ENCODE results near the gene PIP4K2A. TPM values are rescaled to one million over a fixed set of nuclear protein-coding genes. Genes with fewer than 3 reads are reported as not detected.
A peak's percentile ranks its signal among the peaks of the same experiment; 100 is the strongest.

PIP4K2A gene
- total RNA-seq, 1 donor from 2014 or later = 22.4 TPM

DNA sequence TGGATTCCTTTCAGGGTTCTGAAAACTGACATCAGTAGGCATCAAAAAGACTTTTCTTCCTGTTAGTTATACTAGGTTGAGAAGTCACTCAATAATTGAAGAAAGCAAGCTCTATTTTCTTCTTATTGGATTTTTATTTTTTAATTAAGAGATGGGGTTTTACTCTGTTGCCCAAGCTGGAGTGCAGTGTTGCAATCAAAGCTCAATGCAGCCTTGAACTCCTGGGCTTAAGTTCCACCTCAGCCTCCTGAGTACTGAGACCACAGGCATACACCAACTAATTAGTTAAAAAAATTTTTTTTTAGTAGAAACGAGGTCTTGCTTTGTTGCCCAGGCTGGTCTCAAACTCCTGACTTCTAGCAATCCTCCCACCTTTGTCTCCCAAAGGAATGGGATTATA is 28.0 kb downstream of the PIP4K2A start:
- no peak overlapping the region for H3K4me3 Mint-ChIP-seq (ENCODE audit: low read depth)

DNA sequence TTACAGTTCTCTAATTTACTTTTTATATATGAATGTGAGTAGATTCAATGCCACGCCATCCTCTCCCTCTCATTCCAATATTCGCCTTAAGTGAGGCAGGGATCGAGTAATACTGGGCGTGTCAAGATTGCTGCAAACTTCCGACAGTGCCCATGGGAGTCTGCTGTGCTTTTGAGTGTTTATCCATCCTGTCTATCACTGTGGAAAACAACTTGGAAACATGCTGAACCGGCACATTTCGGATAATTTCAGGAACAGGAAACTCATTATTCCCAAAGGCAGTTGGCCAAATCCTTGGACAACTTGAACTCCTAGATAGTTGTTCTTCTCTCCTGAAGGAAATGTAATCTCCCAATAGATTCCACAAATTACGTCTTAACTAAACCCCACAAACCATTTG is 28.5 kb downstream of the PIP4K2A start:
- H3K4me1 Mint-ChIP-seq (ENCODE audit: low read depth) = peaks cover 36% of the 10 kb centered on the region
- no peak overlapping the region for H3K4me3 Mint-ChIP-seq (ENCODE audit: low read depth)
- no peak overlapping the region for H3K27ac Mint-ChIP-seq
- no peaks in the 10 kb centered on the region for H3K27me3 Mint-ChIP-seq
- TF ChIP-seq, protein P1, sequence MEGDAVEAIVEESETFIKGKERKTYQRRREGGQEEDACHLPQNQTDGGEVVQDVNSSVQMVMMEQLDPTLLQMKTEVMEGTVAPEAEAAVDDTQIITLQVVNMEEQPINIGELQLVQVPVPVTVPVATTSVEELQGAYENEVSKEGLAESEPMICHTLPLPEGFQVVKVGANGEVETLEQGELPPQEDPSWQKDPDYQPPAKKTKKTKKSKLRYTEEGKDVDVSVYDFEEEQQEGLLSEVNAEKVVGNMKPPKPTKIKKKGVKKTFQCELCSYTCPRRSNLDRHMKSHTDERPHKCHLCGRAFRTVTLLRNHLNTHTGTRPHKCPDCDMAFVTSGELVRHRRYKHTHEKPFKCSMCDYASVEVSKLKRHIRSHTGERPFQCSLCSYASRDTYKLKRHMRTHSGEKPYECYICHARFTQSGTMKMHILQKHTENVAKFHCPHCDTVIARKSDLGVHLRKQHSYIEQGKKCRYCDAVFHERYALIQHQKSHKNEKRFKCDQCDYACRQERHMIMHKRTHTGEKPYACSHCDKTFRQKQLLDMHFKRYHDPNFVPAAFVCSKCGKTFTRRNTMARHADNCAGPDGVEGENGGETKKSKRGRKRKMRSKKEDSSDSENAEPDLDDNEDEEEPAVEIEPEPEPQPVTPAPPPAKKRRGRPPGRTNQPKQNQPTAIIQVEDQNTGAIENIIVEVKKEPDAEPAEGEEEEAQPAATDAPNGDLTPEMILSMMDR (IDR thresholded peaks at IDR 0.05; ENCODE audit: unreplicated experiment) = no peak
- H3K36me3 Mint-ChIP-seq (ENCODE audit: insufficient read depth) = peaks cover 9% of the 10 kb centered on the region
- peaks cover 10% of the 10 kb centered on the region for H3K9me3 Mint-ChIP-seq (ENCODE audit: low read depth)
- DNase-seq (ENCODE audit: low spot score, unreplicated experiment) = no peak

More for the DNA sequence above, 28.0 kb downstream of the PIP4K2A start:
- no peak for DNase-seq (ENCODE audit: low spot score, unreplicated experiment)
- TF ChIP-seq, protein P1 (IDR thresholded peaks at IDR 0.05; ENCODE audit: unreplicated experiment) = no peak
- Mint-ChIP-seq H3K36me3 (ENCODE audit: insufficient read depth) (peaks cover 9% of the 10 kb centered on the region), H3K27me3 (no peaks in the 10 kb centered on the region), H3K27ac (no peak overlapping the region), H3K4me1 (ENCODE audit: low read depth) (peaks cover 35% of the 10 kb centered on the region), H3K9me3 (ENCODE audit: low read depth) (peaks cover 10% of the 10 kb centered on the region)

GRCh38 chr10:22684699-22685098 is 29.7 kb downstream of the PIP4K2A start:
- Mint-ChIP-seq H3K4me1 (ENCODE audit: low read depth) (peaks cover 35% of the 10 kb centered on the region), H3K27ac (no peak overlapping the region), H3K36me3 (ENCODE audit: insufficient read depth) (peaks cover 9% of the 10 kb centered on the region), H3K27me3 (no peaks in the 10 kb centered on the region), H3K4me3 (ENCODE audit: low read depth) (no peak overlapping the region), H3K9me3 (ENCODE audit: low read depth) (peaks cover 10% of the 10 kb centered on the region)
- TF ChIP-seq, protein P1 (IDR thresholded peaks at IDR 0.05; ENCODE audit: unreplicated experiment) = no peak
- DNase-seq (ENCODE audit: low spot score, unreplicated experiment) = no peak

DNA sequence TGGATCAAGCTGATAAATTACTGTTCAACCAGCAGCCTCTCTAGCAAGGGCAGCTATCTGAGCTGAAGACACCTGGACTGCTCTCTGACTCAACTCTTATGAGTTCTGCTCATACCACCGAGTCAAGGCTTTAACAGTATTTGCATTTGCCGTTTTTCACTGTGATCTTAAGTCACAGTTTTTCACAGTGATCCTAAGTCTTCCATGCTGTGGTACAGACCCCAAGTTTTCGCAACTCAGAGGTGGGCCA is 31.3 kb downstream of the PIP4K2A start:
- Mint-ChIP-seq H3K9me3 (ENCODE audit: low read depth) (peaks cover 10% of the 10 kb centered on the region), H3K27ac (peak overlapping the region; percentile 90), H3K27me3 (no peaks in the 10 kb centered on the region), H3K36me3 (ENCODE audit: insufficient read depth) (peaks cover 7% of the 10 kb centered on the region), H3K4me1 (ENCODE audit: low read depth) (peaks cover 35% of the 10 kb centered on the region), H3K4me3 (ENCODE audit: low read depth) (no peak overlapping the region)
- TF ChIP-seq, protein P1 (IDR thresholded peaks at IDR 0.05; ENCODE audit: unreplicated experiment) = no peak
- DNase-seq (ENCODE audit: low spot score, unreplicated experiment) = no peak

GRCh38 chr10:22682237-22683139 is 31.9 kb downstream of the PIP4K2A start:
- TF ChIP-seq, protein P1 (IDR thresholded peaks at IDR 0.05; ENCODE audit: unreplicated experiment) = no peak
- Mint-ChIP-seq H3K27ac (peak overlapping the region; percentile 76), H3K36me3 (ENCODE audit: insufficient read depth) (peaks cover 6% of the 10 kb centered on the region), H3K9me3 (ENCODE audit: low read depth) (peaks cover 6% of the 10 kb centered on the region), H3K4me1 (ENCODE audit: low read depth) (peaks cover 35% of the 10 kb centered on the region), H3K4me3 (ENCODE audit: low read depth) (no peak overlapping the region), H3K27me3 (no peaks in the 10 kb centered on the region)
- no peak for DNase-seq (ENCODE audit: low spot score, unreplicated experiment)
